ENCODE measurements around the gene ATP2A1.

DNA sequence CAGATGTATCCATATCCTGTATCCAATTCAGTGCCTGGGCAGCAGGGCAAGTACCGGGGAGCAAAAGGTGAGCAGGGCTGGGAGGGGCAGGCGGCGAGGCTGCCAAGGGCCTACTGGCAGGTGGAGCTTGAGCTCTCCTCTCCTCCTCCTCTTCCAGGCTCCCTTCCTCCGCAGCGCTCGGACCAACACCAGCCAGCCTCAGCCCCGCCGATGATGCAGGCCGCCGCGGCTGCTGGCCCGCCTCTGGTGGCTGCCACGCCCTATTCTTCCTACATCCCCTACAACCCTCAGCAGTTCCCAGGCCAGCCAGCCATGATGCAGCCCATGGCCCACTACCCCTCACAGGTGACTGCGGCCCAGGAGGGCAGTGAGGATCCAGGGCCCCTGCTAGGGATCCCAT, 43.9 kb upstream of the ATP2A1 start:
- TF ChIP-seq POLR2AphosphoS5 (IDR thresholded peaks at IDR 0.05; ENCODE audit: borderline replicate concordance, low read depth, low read length) (no peak), EZH2 (IDR thresholded peaks at IDR 0.05) (no peak), FOXP2 (optimal IDR thresholded peaks at IDR 0.05; ENCODE audit: control extremely low read depth, extremely low read length, insufficient read depth) (no peak)

Measured in SK-N-MC (cell line).